Prostate gland (tissue), 2 donors: ENCODE data around the gene SYCE3.

ENCODE experiments used
- POLR2A ChIP-seq: fragments of 450-650 bp; IDR thresholded peaks from one replicate; pipeline ENCODE4 v1.6.1; 2016; ENCODE audit warnings: antibody characterized with exemption, mild to moderate bottlenecking
- POLR2AphosphoS5 ChIP-seq: sonication (generic); formaldehyde crosslinking; IDR thresholded peaks from one replicate; pipeline ENCODE4 v1.6.1; 2017; ENCODE audit warnings: antibody characterized with exemption
- TF ChIP-seq, protein P1 (sequence below), 4 experiments: fragments of 200-600 bp in 2 of 4; fragments of 450-650 bp in 2 of 4; sonication (generic) in 2 of 4; IDR thresholded peaks; 1 replicate in 3 of 4; 2 replicates in 1 of 4; pipeline ENCODE4 v1.5.1; 2016 to 2019; ENCODE audit warnings: antibody characterized with exemption in 4 of 4, mild to moderate bottlenecking in 2 of 4, moderate library complexity in 2 of 4

- TF ChIP-seq, protein P1, sequence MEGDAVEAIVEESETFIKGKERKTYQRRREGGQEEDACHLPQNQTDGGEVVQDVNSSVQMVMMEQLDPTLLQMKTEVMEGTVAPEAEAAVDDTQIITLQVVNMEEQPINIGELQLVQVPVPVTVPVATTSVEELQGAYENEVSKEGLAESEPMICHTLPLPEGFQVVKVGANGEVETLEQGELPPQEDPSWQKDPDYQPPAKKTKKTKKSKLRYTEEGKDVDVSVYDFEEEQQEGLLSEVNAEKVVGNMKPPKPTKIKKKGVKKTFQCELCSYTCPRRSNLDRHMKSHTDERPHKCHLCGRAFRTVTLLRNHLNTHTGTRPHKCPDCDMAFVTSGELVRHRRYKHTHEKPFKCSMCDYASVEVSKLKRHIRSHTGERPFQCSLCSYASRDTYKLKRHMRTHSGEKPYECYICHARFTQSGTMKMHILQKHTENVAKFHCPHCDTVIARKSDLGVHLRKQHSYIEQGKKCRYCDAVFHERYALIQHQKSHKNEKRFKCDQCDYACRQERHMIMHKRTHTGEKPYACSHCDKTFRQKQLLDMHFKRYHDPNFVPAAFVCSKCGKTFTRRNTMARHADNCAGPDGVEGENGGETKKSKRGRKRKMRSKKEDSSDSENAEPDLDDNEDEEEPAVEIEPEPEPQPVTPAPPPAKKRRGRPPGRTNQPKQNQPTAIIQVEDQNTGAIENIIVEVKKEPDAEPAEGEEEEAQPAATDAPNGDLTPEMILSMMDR (IDR thresholded peaks at IDR 0.05): peak in 1 of 4 experiments; percentile 29
- TF ChIP-seq POLR2A (peak; percentile 97), POLR2AphosphoS5 (peak; percentile 95)
Observed at GRCh38 chr22:50582493-50583293, 20.0 kb upstream of the SYCE3 start, which contains the start of gene CHKB.
